C1 segment of cervical spinal cord (tissue), 14 donors: ENCODE results near the gene GPC3.

ENCODE experiments used
- DNase-seq, 14 donors: peaks; one replicate each; lab custom pipeline; 2025; lab: John Stamatoyannopoulos, UW

Gene GPC3

DNA sequence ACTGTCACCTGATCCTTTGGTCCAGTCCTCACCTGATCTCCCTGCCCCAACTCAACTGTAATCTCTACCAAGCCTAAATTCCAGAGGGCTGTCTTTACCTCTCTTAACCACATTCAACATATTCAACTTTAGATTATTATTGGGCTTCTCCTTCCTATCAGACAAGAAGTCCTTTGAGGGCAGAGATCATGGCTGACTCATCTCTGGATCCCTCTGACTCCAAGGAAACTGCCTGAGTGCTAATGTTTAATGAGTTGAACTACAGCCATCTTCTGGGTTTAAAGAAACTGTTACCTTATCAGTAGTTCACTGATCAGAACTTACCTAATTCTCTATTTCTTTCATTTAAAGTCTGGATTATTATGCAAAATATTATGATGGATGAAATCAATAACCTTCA, 135.7 kb downstream of the GPC3 start:
- no peak for DNase-seq

DNA sequence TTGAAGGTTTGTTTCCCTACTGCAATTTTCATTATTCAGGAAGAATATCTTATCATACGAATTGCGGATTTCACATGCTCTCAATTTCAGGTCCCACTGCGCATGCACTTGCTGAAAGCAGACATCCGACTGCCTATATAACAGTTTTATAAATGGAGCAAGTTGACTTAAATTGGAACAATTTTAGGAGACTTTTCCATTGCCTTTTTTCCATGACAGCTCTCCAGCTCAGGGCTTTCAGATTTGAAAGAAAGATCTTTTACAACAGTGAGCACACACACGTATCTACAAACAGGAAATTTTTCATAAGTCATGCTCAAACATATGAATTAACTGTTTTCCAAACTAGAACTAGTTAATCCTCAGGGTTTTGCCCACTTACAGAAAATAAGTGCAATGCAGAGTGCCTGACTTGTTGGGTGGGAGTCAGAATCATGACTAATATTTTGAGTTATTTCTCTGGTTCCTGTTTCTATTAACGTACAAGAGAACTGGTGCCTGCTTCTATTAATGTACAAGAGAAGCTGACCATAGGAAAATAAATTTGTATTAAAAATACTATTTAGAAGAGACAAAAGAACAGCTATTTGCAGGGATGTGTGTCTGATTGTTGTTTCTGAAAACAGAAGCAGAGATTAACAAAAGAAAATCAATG, 137.9 kb downstream of the GPC3 start:
- no peak for DNase-seq

- DNase-seq = no peak
Observed at GRCh38 chrX:133846311-133846710, 139.1 kb downstream of the GPC3 start.

DNA sequence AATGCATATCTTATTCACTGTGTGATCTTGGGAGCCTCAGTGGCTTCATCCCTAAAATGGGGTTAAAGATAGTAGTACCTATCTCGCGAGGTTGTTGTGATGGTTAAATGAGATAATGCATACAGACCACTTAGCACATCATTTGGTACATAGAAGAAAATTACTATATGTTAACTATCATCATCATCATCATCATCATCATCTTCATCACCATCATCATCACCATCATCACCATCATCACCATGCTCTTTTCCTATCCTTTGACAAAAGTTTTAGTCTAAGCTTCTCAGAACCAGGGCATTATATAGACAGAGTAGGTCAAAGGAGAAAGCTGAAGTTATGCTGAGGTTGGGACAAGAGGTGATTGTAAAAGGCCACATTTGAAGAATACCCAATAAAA, 145.0 kb downstream of the GPC3 start:
- no peak for DNase-seq

DNA sequence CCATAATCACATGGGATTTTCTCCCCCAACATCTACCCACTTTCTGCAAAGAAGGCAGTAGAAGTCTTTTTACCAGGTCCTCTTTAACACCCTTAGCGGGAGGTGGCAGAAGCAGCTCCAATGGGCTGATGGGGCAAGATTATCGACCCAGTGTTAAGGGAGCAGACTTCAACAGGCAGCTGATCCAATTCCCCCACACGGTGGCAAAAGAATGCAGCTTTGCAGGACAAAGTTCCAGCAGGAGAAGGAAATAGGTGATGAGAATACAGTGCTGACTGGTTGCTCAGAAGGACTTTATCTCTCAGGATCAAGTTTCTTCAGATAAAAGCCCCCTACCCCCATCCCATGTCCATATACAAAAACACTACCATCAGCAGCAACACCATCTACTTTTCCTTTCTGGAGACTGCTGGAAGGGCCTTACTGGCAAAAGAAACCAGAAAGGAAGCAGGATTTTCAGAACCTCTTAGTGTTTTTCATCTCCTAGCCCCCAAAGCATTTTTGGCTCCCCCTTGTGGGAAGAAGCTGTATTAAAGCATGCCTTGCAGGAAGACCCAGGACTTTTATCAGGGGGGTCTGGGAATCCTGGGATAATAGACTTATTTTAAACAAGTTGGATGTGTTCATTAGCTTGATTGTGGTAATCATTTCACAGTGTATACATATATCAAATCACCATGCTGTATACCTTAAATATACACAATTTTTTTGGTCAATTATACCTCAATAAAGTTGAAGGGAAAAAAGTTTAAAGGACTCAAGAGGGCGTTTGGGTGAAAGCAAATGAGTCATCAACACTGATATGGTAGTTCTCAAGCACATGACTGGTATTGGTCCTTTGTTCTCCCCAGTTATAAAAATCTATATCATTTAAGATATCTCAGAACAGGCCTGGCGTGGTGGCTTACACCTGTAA, 146.4 kb downstream of the GPC3 start:
- peak in 4 of 14 donors; percentile 0 to 13 (median 2) for DNase-seq

- DNase-seq = no peak
Observed at GRCh38 chrX:133837091-133837490, 148.3 kb downstream of the GPC3 start.

GRCh38 chrX:133836561-133836960, 148.8 kb downstream of the GPC3 start:
- DNase-seq = no peak

DNA sequence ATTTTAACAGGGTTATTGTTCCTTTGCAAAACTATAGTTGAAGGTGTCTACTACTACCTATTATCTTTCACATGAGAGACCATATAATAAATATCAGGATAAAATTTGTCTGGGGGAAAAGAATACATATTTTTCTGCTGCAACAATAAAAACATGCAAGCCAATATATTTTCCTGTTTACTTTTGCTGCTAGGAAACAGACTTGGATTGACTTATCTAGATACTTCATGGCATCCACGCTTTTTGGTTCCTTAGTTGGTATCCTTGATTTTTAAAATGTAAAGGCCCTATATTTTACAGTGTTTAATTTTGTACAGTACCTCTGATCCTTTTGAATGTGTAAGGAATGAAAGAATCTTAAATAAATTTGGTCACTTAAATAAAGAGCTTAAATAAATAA, 150.6 kb downstream of the GPC3 start:
- no peak for DNase-seq

DNA sequence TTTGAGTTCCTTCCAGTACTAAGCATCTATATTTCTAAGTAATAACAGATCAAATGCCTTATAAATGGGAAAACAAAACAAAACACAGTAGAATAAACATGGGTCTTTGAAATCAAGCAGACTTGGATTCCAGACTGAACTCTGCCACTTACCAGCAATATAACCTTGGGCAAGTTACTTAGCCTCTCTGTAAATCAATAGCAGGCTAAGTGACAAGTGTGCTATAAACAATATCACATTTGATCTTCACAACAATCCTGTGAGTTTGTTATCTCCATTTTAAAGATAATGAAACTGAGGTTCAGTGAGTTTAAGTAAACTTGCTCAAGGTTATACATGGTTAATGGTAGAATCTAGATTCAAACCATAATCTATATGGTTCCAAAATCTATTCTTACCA, 165.8 kb downstream of the GPC3 start:
- DNase-seq = no peak

- no peak for DNase-seq
Observed at GRCh38 chrX:133818019-133818418, 167.4 kb downstream of the GPC3 start.

DNA sequence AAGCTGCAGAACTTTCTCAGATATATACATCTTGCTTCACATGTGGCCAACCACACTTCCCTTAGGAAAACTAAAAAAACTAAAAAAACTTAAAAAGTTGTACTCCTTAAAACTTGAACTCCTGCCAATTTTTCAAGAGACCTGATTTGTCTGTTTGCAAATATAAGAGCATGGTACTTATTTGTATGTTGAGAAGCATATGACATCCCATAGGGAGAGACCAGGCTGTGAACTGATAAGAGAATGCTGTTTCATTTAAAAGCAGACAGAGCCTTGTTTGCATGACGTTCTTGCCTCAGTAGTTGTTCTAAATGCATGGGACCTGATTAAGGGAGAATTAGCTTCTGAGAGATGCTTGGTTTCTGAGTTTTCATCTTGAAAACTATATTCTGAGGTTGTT, 169.9 kb downstream of the GPC3 start:
- no peak for DNase-seq

GRCh38 chrX:133813971-133814370, 171.4 kb downstream of the GPC3 start:
- no peak for DNase-seq

DNA sequence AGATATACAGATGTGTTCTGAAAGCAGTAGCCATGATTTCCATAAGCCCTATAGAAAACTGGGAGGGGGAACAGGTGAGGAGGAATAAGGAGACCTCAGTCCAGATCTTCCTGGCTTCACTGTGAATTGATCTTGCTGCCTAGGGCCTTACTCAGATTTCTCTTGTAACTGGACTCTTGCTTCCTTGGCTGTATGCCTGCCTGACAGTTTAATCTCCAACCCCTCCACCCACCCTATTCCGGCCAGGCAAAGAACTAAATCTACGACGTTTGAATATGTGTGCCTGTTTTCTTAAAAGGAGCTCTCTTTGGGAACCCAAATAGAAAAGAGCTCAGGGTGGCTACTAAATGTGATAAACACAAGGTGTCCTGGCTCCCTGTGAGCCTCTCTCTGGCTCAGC, 173.0 kb downstream of the GPC3 start:
- DNase-seq = no peak

- DNase-seq = no peak
Observed at GRCh38 chrX:133810925-133811324, 174.5 kb downstream of the GPC3 start.

- no peak for DNase-seq
Observed at GRCh38 chrX:133804072-133804471, 181.3 kb downstream of the GPC3 start.

GRCh38 chrX:133796282-133796681, 189.1 kb downstream of the GPC3 start:
- no peak for DNase-seq

- DNase-seq = no peak
Observed at GRCh38 chrX:133794126-133794525, 191.3 kb downstream of the GPC3 start.

GRCh38 chrX:133793626-133794025, 191.8 kb downstream of the GPC3 start:
- no peak for DNase-seq

- peak in 11 of 14 donors; percentile 8 to 84 (median 58) for DNase-seq
Observed at GRCh38 chrX:133792198-133792953, 193.0 kb downstream of the GPC3 start.

- DNase-seq = no peak
Observed at GRCh38 chrX:133789829-133790228, 195.6 kb downstream of the GPC3 start.

DNA sequence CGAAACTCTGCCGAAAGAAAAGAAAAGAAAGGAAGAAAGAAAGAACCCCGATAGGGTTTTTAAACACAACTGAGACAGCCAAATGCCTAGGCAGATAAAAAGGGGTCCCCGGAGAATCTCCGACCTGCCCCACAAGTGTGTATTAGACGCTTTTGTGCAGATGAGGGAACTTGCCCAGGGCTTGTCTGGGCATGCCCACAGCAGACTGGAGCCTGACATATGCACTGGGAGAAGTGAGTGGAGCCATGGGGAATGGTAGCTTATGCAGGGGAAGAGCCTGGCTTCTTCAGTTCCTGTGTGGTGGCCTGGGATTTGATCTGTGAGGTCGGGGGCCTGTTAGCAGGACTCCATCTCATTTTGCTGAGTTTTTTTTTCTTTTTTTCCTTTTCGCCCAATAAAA, 199.0 kb downstream of the GPC3 start:
- no peak for DNase-seq

DNA sequence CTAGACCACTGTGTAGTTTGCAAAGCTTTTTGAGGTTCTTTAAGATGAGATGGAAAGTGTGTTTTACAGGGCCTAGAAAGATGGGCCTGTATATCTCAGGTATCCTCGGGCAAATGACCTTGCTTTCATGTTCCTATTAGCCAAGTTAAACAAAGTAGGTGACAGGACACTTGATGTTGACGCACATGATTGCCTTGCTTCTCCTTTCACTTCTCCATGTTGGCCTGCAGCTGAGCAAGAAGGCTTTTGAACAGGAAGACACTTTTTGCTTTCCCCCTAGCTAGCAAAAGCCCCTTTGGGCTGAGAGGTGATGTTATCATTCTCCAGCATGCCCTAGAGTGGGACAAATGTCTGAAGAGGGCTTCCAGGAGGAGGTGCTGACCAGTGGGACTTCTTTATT, 202.1 kb downstream of the GPC3 start:
- peak in 1 of 14 donors; percentile 3 for DNase-seq
